Measurements from ENCODE around the gene ZNF205. TPM values are rescaled to one million over a fixed set of nuclear protein-coding genes. Genes with fewer than 3 reads are reported as not detected.
"Not testable (repeated sequence)": the region's sequence is repeated elsewhere in the genome, so short reads cannot be mapped to it uniquely, and the experiment has no call there.

The ZNF205 gene
- total RNA-seq, 1 donor from 2014 or later: 26.3 TPM

DNA sequence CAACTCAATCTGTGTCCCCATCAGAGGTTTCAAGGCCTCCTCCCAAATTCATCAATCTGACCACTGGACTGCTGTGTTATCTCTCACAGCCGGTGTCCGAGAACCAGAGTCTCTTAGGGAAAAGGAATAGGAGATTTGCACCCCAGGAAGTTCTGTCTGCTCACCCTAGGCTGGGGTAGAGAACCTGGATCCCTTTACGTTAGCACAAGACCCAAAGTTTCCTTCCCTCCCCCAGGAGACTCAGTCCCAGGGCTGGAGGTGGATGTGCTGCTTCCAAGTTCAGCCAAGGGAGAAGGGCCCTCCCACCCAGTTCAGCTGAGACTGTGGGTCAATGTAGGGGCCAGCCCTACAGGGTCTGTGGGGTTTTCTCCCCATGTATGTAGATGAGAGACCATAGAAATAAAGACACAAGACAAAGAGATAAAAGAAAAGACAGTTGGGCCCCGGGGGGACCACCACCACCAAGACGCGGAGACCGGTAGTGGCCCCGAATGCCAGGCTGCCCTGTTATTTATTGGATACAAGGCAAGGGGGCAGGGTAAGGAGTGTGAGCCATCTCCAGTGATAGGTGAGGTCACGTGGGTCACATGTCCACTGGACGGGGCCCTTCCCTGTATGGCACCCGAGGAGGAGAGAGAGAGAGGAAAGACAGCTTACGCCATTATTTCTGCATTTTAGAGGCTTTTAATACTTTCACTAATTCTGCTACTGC, 52.9 kb downstream of the ZNF205 start:
- DNase-seq (ENCODE audit: extremely low read depth, low read depth, low spot score): no peak

DNA sequence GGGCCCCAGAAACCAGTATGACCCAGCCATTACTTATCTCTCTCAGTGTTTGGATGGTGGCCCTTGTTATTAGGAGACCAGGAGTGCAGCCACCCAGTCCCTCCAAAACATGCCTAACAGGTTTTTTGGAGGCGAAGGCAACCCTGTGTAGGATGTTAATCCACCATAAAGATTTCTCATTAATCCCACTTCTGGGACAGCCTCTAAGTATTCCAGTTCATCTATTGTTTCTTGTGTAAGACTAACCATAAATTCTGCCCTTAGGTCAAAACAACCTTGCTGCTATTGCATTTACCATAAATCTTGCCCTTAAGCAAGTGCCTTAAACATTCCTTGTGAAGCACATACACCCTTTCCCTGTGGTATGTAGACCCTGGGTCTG, 54.1 kb downstream of the ZNF205 start:
- no peak for DNase-seq (ENCODE audit: extremely low read depth, low read depth, low spot score)

DNA sequence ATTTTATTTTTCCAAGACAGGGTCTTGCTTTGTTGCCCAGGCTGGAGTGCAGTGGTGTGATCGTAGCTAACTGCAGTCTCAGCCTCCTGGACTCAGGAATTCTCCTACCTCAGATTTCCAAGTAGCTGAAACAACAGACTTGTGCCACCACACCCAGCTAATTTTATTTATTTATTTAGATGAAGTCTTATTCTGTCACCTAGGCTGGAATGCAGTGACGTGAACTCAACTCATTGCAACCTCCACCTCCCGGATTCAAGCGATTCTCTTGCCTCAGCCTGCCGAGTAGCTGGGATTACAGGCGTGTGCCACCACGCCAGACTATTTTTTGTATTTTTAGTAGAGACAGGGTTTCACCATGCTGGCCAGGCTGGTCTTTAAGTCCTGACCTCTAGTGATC, 56.3 kb downstream of the ZNF205 start:
- not testable (repeated sequence) for DNase-seq (ENCODE audit: extremely low read depth, low read depth, low spot score)

Other genes with a start within 250 kb of the ZNF205 start
- 81.6 and 96.0 TPM in 2 replicates for gene FLYWCH2, start 229.4 kb upstream of the ZNF205 start, total RNA-seq
- 49.2 and 56.5 TPM in 2 replicates for gene FLYWCH1, start 200.7 kb upstream of the ZNF205 start, total RNA-seq
- 0.15 TPM in 1 of 2 replicates, not detected in the other for gene KREMEN2, start 148.3 kb upstream of the ZNF205 start, total RNA-seq
- 10.7 and 14.9 TPM in 2 replicates for gene PAQR4, start 143.2 kb upstream of the ZNF205 start, total RNA-seq
- gene PKMYT1, start 132.1 kb upstream of the ZNF205 start, total RNA-seq: 9.0 and 12.9 TPM in 2 replicates
- not detected in 2 replicates for gene CLDN9, start 99.7 kb upstream of the ZNF205 start, total RNA-seq
- 0.12 and 12.9 TPM in 2 replicates for gene CLDN6, start 94.4 kb upstream of the ZNF205 start, total RNA-seq
- gene TNFRSF12A, start 92.2 kb upstream of the ZNF205 start, total RNA-seq: 202 and 204 TPM in 2 replicates
- gene HCFC1R1, start 88.6 kb upstream of the ZNF205 start, total RNA-seq: 24.7 and 32.6 TPM in 2 replicates
- 20.7 and 28.9 TPM in 2 replicates for gene THOC6, start 88.6 kb upstream of the ZNF205 start, total RNA-seq
- not detected in 2 replicates for gene BICDL2, start 75.6 kb upstream of the ZNF205 start, total RNA-seq
- 0.05 and 0.35 TPM in 2 replicates for gene MMP25, start 66.0 kb upstream of the ZNF205 start, total RNA-seq
- gene IL32, start 46.9 kb upstream of the ZNF205 start, total RNA-seq: 960 and 1,559 TPM in 2 replicates
- not detected in 2 replicates for gene ZSCAN10, start 13.3 kb upstream of the ZNF205 start, total RNA-seq
- 7.5 and 15.1 TPM in 2 replicates for gene ZNF213, start 22.4 kb downstream of the ZNF205 start, total RNA-seq
- gene OR1F1, start 75.6 kb downstream of the ZNF205 start, total RNA-seq: not detected in 2 replicates
- 7.2 and 9.5 TPM in 2 replicates for gene ZNF200, start 122.6 kb downstream of the ZNF205 start, total RNA-seq
- not detected in 2 replicates for gene MEFV, start 144.0 kb downstream of the ZNF205 start, total RNA-seq
- gene ZNF263, start 170.9 kb downstream of the ZNF205 start, total RNA-seq: 30.2 and 31.5 TPM in 2 replicates
- gene TIGD7, start 192.8 kb downstream of the ZNF205 start, total RNA-seq: 2.0 and 2.4 TPM in 2 replicates
- 9.8 and 18.9 TPM in 2 replicates for gene ZNF75A, start 192.9 kb downstream of the ZNF205 start, total RNA-seq
- gene OR2C1, start 243.3 kb downstream of the ZNF205 start, total RNA-seq: not detected in 2 replicates

Data from glomerular endothelial cell (primary cell).